GM20000 (cell line): Measurements from ENCODE around the gene CACNA1D.

Experiments
- DNase-seq: peaks from one replicate; pipeline ENCODE4 v3.0.0; 2012; ENCODE audit warnings: low spot score
- TF ChIP-seq, protein P1 (sequence below): IDR thresholded peaks from 2 replicates; pipeline ENCODE4 v1.5.1; 2012; ENCODE audit warnings: mild to moderate bottlenecking, control low read depth; ENCODE audit errors: extremely low read depth, missing control alignments

The CACNA1D gene

DNA sequence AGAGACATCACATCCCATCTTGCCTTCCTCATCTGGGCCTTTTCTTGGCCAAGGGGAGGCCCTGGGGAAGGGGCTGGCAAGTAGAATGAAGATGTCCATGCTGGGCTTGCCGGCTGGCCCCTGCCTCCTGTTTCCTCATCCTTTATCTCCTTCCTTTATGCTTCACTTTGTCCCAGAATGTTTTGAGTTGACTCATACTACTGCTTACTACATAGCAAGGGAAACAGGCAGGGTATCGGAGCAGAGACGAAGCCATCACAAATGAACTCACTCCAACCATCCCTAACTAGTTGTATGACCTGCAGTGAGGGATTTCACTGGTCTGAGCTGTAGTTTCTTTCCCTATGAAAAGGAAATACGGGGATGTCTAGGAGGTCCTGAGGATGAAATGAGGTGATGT is 285.8 kb downstream of the CACNA1D start:
- TF ChIP-seq, protein P1, sequence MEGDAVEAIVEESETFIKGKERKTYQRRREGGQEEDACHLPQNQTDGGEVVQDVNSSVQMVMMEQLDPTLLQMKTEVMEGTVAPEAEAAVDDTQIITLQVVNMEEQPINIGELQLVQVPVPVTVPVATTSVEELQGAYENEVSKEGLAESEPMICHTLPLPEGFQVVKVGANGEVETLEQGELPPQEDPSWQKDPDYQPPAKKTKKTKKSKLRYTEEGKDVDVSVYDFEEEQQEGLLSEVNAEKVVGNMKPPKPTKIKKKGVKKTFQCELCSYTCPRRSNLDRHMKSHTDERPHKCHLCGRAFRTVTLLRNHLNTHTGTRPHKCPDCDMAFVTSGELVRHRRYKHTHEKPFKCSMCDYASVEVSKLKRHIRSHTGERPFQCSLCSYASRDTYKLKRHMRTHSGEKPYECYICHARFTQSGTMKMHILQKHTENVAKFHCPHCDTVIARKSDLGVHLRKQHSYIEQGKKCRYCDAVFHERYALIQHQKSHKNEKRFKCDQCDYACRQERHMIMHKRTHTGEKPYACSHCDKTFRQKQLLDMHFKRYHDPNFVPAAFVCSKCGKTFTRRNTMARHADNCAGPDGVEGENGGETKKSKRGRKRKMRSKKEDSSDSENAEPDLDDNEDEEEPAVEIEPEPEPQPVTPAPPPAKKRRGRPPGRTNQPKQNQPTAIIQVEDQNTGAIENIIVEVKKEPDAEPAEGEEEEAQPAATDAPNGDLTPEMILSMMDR: no peak
- no peak for DNase-seq

DNA sequence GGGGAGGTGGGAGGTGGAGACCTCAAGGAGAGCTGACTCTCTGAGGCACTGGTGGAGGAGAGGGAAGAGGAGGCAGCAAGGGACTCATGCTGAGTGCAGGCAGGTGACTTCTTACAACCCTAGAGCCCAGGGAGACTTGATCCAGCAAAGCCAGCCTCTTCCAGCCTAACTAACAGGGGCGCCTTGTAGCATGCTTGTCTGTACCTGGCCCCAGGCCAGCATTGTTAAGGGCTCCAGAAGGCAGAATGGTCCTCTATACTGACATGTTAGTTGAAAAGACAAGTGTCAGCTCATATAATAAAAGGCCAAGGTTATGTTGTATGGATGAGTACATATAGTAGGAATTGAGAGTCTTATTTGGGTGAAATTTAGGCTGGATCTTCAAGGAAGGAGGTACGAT is 286.4 kb downstream of the CACNA1D start:
- DNase-seq: no peak
- TF ChIP-seq, protein P1: no peak

DNA sequence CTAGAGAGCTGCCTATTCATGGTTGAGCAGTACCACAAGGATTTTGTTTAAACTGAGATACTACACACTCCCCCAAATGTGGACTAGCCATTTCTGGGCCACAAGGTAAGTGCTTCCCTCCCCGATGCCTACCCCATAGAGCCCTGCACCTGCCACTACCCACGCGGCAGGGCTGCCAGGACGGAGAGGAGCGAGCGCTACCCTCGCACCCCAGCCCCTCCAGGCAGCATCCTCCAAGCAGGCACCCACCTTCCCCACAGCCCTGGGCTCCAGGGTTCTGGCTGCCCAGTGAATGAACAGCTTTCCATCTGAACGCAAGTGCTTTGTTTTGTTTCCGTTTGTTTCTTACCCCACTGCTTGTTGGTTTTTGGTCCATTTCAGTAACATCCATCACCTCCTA is 292.6 kb downstream of the CACNA1D start:
- TF ChIP-seq, protein P1: no peak

DNA sequence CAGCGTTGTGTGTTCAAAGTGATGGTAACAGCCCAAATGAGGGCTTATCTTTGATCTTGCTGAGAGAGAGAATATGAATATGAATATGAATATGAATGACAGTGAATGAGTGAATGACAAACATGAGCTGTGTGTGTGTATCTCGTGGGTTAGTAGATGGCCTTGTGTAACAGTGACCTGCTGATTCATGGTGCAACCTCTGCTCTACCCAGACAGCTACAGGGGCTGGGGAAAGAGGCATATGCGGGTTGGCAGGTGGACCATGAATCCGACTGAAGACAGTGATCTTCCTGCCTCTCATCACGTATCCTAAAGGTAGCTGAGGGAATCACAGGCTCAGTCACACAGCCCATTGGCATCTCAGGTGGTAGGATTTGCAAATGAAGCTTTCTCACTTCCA is 293.6 kb downstream of the CACNA1D start:
- no peak for DNase-seq
- TF ChIP-seq, protein P1: no peak

More for the DNA sequence above, 292.6 kb downstream of the CACNA1D start:
- DNase-seq: no peak

DNA sequence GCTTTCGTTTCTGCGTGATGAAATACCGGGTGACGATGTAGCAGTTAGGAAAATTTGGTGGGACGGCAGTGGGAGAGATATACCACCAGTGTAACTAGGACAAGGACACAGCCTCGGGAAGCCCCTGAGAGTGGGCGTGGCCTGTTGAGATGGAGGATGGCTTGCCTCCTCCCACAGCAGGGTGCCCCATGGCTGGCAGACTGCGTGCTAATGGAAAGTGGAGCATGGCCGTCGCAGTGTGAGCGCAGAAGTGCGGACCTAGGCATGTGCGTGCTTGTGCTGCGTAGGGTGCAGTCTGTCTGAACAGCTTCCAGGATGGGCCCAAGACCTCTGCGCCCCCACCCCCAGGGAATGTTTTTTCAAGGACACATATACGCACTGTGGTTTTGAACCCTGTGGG is 295.0 kb downstream of the CACNA1D start:
- no peak for DNase-seq
- TF ChIP-seq, protein P1: no peak

DNA sequence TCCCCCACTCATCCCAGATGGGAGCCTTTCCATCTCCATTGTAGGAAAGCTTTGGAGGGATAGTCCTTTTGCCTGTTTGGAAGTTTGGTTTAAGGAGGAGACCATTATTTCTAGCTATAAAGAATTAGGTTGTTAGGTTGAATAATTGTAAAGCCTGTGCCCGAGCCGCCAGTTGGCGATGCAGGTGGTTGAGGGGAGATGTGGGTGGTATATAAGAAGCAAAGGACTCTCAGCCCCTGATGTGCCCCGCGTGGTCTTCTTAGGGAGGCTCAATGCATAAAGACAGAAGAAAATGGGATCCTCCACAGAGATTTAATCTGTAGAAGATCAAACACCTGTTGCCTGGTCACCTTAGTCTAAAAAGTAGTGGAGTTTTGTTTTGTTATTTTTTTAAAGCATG is 296.1 kb downstream of the CACNA1D start:
- TF ChIP-seq, protein P1: no peak
- no peak for DNase-seq

DNA sequence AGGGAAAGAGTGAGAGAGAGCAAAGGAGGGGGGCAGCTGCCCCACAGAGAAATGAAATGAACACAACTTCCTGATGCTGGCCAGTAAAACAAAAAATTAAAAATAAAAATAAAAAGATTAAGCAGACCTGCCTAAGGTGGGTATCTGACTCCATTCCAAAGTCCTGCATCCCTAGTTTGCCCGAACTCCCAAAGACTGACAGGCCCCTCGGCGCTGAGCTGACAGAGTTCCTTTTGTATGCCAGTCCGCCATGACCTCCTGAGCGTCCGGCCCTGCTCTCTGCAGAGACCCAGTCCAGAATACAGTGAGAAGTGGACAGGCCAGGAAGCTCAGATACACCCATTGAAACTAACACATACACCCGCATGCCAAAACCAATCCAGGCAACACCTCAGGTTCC is 296.9 kb downstream of the CACNA1D start:
- TF ChIP-seq, protein P1: no peak
- no peak for DNase-seq

DNA sequence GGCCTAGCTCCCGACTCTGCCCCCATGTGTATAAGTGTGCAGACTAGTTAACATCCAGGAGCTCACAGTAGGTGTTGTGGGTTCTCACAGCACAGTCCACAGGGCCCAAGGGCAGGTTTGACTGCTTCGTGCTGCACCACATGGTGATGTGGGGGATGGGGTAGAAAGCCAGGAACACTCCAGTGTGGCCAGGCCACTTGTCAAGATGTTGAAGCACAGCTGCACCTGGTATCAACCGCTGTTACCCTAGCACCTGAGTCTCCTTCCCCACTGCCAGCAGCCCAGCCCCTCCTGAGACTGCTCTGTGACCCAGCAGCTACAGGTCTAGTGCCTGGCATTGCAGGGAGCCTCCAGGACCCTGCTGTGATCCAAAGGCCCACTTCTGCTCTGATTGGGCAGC is 298.5 kb downstream of the CACNA1D start:
- no peak for DNase-seq

More for the DNA sequence above, 298.5 kb downstream of the CACNA1D start:
- TF ChIP-seq, protein P1: no peak
